Activated CD8-positive, alpha-beta memory T cell treated with anti-CD3 and anti-CD28 coated beads for 1 hour (primary cell): ENCODE results near the gene BAZ2B.
"Not testable (repeated sequence)": the region's sequence is repeated elsewhere in the genome, so short reads cannot be mapped to it uniquely, and the experiment has no call there.

Experiments used
- DNase-seq, 2 donors: peaks; one replicate each; pipeline ENCODE4 v3.0.0-alpha.2; 2020; ENCODE audit warnings: low read depth in 1 of 2; ENCODE audit errors: extremely low read depth in 1 of 2

The BAZ2B gene

GRCh38 chr2:159542101-159542500 lies 74.2 kb downstream of the BAZ2B start:
- DNase-seq: no peak

GRCh38 chr2:159539701-159540100 lies 76.6 kb downstream of the BAZ2B start:
- no peak for DNase-seq

GRCh38 chr2:159538801-159539200 lies 77.5 kb downstream of the BAZ2B start:
- no peak for DNase-seq

GRCh38 chr2:159535261-159535660 lies 81.1 kb downstream of the BAZ2B start:
- not testable (repeated sequence) for DNase-seq

- no peak for DNase-seq
Observed at GRCh38 chr2:159531475-159531874, 84.9 kb downstream of the BAZ2B start.

- DNase-seq: no peak
Observed at GRCh38 chr2:159526433-159526832, 89.9 kb downstream of the BAZ2B start.

GRCh38 chr2:159525012-159525411 lies 91.3 kb downstream of the BAZ2B start:
- no peak for DNase-seq

GRCh38 chr2:159521272-159521671 lies 95.1 kb downstream of the BAZ2B start:
- no peak for DNase-seq

- DNase-seq: no peak
Observed at GRCh38 chr2:159518321-159519005, 97.9 kb downstream of the BAZ2B start.

- no peak for DNase-seq
Observed at GRCh38 chr2:159516241-159516758, 100.0 kb downstream of the BAZ2B start.

- DNase-seq: no peak
Observed at GRCh38 chr2:159515441-159515840, 100.9 kb downstream of the BAZ2B start.

- DNase-seq: no peak
Observed at GRCh38 chr2:159513745-159514144, 102.6 kb downstream of the BAZ2B start.

- DNase-seq: no peak
Observed at GRCh38 chr2:159508140-159508539, 108.2 kb downstream of the BAZ2B start.

- DNase-seq: no peak
Observed at GRCh38 chr2:159506764-159507440, 109.4 kb downstream of the BAZ2B start.

GRCh38 chr2:159506202-159506601 lies 110.1 kb downstream of the BAZ2B start:
- no peak for DNase-seq

GRCh38 chr2:159505196-159505595 lies 111.2 kb downstream of the BAZ2B start:
- DNase-seq: no peak

- DNase-seq: no peak
Observed at GRCh38 chr2:159501743-159502142, 114.6 kb downstream of the BAZ2B start.

- DNase-seq: no peak
Observed at GRCh38 chr2:159497847-159498246, 118.5 kb downstream of the BAZ2B start.

- DNase-seq: no peak
Observed at GRCh38 chr2:159497256-159497655, 119.1 kb downstream of the BAZ2B start.

- DNase-seq: no peak
Observed at GRCh38 chr2:159489476-159489875, 126.9 kb downstream of the BAZ2B start.

- DNase-seq: no peak
Observed at GRCh38 chr2:159484532-159484931, 131.8 kb downstream of the BAZ2B start.

GRCh38 chr2:159476329-159476728 lies 140.0 kb downstream of the BAZ2B start:
- no peak for DNase-seq
